Measurements from ENCODE around the gene FOXG1.

The FOXG1 gene

DNA sequence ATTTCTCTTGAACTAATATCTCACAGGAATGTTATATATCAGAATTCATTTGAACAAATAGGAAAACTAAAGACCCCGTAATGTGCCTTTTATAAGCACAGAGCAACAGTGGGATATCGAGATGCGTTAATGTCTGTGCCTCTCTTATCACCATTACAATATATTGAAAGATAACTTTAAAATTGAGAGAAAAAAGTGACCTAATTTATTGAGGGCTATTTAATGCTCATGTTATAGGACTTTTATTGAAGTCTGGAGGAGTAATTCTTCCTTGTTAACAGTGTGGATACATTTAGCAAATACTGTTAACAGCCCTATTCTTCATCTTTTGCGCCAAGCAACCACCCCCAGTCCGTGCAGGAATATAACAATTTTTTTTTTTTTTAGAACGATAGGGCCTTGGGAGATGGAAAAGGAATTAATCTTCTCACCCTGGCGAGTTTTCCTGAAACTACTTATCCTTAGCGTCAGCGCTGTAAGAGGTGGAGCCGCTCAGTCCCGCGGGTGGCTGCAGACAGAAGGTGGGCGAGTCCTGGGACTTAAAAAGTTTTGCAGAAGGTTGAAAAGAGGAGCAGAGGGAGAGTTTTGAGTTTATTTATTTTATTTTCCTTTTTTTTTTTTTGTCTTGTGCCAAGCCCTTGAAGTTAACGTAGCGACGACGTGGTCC lies 11.0 kb downstream of the FOXG1 start:
- DNase-seq, result no peak

- DNase-seq, result no peak
Measured at GRCh38 chr14:28778138-28779117, 11.8 kb downstream of the FOXG1 start.

DNA sequence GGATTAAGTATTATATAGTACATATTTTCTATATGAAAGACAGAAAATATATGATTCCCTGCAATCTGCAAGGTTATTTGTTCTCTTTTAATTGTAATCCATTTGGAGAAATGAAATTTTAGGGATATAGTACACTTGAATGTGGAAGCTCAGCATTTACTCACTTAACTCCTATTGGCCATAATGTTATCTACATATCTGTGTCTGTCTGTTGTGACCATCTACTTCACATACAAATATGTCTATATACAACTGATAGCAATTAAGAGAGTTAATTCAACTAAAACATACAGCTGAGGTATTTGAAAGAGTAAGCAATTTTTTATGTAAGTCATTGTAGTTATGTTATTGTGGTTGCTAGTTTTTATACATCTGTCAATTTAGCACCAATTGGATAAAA lies 12.9 kb downstream of the FOXG1 start:
- no peak for DNase-seq

GRCh38 chr14:28780843-28781820 lies 14.5 kb downstream of the FOXG1 start:
- DNase-seq, result no peak

- no peak for DNase-seq
Measured at GRCh38 chr14:28782301-28782700, 15.7 kb downstream of the FOXG1 start.

DNA sequence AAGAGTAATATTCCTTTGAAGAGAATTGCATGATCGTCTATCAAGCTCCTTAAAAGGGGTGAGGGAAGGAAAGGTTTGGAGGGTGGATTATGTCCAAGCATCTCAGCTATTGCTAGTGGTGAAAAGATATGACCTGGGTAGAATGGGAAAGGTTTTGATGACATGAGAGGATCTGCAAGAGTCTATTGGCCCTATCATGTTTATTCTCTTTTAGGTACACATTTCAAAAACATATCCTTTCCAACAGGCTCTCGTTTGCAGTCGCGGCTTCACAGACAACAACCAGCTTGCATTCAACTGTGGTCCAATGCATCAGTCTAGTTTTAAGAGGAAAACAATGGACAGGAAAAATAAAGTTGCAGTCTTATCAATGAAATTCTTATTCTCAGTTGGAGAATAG lies 17.1 kb downstream of the FOXG1 start:
- DNase-seq, result no peak

DNA sequence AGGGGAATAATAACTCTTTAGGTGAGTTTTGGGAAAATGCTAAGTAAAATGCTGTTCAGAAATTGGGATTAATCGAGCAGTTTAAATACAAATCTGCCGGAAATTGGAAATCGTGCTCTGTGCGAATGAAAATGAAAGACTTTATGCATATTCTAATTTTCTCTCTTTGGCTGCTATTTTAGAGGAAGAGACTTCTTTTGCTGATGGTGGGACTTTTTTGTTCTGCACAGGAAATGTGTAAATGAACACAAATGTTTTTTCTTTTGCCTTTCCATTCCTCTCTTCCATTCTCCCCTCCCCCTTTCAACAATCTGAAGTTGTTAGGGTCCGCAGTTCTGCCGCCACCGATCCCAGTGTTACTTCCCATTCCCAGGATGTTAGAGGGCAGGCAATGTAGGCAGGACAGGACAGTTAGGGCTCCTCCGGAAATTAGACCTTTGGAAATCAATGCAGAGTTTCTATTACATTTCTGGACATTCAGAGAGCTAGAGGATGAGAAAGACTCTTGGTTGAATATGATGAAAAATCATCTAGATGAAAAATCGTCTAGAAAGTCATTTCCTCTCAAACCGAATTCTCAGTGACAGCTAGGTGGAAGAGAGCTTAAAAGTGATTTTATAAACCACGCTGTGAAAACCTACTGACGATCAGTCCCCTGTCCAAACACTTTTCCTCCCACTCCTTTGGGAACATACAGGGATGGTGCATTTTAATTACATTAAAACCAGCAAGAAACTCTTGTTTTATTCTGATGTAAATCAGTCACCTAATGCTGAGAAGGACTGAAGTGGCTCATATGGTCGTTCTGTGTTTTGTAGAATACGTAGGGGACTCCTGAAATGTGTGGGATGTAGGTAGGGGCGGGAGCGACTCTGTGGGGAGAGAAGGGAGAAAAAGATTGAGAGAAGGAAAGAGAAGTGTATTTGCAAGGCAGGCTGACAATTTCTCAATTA lies 17.8 kb downstream of the FOXG1 start:
- DNase-seq, result no peak

DNA sequence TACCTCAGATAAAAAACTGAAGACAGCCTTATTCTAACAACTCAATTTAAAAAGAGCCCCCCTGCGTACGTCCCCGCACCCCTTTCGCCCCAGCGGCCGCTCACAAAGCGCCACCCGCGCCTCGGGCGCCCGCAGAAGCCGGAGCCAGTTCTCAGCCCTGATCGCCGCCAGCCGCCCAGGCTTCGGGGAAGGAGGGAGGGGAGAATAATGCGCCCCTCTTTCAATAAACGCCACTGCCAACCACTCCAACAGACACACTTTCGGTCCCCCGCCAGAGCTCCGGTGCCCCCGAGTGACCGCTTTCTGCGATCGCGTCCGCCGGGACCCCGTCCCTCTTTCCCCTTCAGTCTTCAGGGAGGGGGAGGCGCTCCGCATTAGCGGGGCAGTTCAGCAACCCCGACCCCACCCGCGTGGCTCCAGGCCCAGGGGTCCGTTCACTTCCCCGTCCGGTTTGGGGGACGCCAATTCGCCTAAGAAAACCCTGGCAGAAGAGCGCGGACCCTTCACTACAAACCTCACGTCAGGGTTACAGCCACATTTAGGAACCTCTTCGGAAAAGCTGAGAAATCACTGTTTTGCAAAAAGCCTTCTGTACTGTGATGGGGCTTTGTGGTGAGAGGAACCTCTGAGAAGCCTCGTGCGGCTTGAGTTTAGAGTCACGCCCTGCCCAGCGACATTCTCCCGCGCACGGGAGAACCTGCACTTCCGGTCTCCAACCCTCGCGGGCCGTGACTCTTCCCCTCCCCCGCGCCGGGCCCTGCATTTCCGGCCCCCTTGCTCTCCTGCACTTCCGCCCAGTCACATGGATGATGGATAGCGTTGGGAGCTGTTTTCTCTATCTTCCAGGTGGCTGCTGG lies 18.7 kb downstream of the FOXG1 start:
- peak; percentile 62 for DNase-seq

DNA sequence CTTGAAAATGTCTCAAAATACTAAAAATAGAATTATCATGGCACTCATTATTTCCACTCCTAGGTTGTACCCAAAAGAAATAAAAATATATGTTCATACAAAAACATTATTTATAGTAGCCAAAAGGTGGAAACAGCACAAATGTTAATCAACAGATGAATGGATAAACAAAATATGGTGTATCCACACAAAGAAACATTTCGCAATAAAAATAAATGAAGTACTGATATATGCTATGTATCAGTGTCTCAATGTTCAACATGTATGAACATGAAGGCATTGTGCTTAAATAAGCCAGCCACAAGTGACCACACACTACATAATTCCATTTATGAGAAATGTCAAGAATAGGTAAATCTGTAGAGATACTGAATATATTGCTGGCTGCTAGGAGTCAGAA lies 40.9 kb downstream of the FOXG1 start:
- DNase-seq, result no peak

DNA sequence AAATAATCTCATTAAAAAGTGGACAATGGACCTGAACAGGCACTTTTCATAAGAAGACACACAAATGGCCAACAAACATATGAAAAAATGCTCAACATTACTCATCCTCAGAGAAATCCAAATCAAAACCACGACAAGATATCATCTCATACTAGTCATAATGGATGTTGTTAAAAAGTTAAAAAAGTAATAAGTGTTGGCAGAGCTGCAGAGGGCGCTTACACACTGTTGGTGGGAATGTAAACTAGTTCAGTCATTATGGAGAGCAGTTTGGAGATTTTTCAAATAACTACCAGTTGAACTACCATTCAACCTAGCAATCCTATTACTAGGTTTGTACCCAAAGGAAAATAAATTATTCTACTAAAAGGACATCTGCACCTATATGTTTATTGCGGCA lies 47.2 kb downstream of the FOXG1 start:
- DNase-seq, result no peak

Measured in right forelimb (tissue), 1 donor.